HG02852 (cell line): Measurements from ENCODE around the gene UBE3B.

Experiments used
- ATAC-seq: cut with Tn5 transposase; IDR thresholded peaks from one replicate; pipeline ENCODE4 v1.9.1; 2021; ENCODE audit warnings: mild to moderate bottlenecking, moderate library complexity; ENCODE audit not compliant: unreplicated experiment

The UBE3B gene

GRCh38 chr12:109525279-109525585 lies 47.8 kb downstream of the UBE3B start:
- no peak for ATAC-seq

GRCh38 chr12:109527489-109528123 lies 50.2 kb downstream of the UBE3B start:
- no peak for ATAC-seq

GRCh38 chr12:109529691-109530640 lies 52.5 kb downstream of the UBE3B start:
- ATAC-seq: no peak

GRCh38 chr12:109531411-109531810 lies 54.0 kb downstream of the UBE3B start:
- ATAC-seq: no peak

- no peak for ATAC-seq
Measured at GRCh38 chr12:109532721-109533486, 55.5 kb downstream of the UBE3B start.

- ATAC-seq: no peak
Measured at GRCh38 chr12:109533487-109533740, 56.0 kb downstream of the UBE3B start.

GRCh38 chr12:109534456-109534855 lies 57.0 kb downstream of the UBE3B start:
- no peak for ATAC-seq

- ATAC-seq: no peak
Measured at GRCh38 chr12:109535231-109535862, 57.9 kb downstream of the UBE3B start.

- no peak for ATAC-seq
Measured at GRCh38 chr12:109535863-109536250, 58.4 kb downstream of the UBE3B start.

- no peak for ATAC-seq
Measured at GRCh38 chr12:109537136-109537535, 59.7 kb downstream of the UBE3B start.

- no peak for ATAC-seq
Measured at GRCh38 chr12:109538191-109538863, 60.9 kb downstream of the UBE3B start.

GRCh38 chr12:109539508-109539907 lies 62.1 kb downstream of the UBE3B start:
- no peak for ATAC-seq

- no peak for ATAC-seq
Measured at GRCh38 chr12:109540526-109541412, 63.3 kb downstream of the UBE3B start.

GRCh38 chr12:109541413-109541726 lies 63.9 kb downstream of the UBE3B start:
- no peak for ATAC-seq

- ATAC-seq: no peak
Measured at GRCh38 chr12:109542014-109542413, 64.6 kb downstream of the UBE3B start.

GRCh38 chr12:109542876-109543275 lies 65.4 kb downstream of the UBE3B start:
- ATAC-seq: no peak

- no peak for ATAC-seq
Measured at GRCh38 chr12:109544955-109545531, 67.6 kb downstream of the UBE3B start.

- ATAC-seq: no peak
Measured at GRCh38 chr12:109545826-109546225, 68.4 kb downstream of the UBE3B start.

- ATAC-seq: no peak
Measured at GRCh38 chr12:109547286-109547685, 69.9 kb downstream of the UBE3B start.

GRCh38 chr12:109548258-109548657 lies 70.8 kb downstream of the UBE3B start:
- ATAC-seq: no peak
